Transverse colon (tissue), 4 donors: ENCODE measurements around the gene CLN6. TPM values are rescaled to one million over a fixed set of nuclear protein-coding genes. Genes with fewer than 3 reads are reported as not detected.
"Not testable (repeated sequence)": the region's sequence is repeated elsewhere in the genome, so short reads cannot be mapped to it uniquely, and the experiment has no call there.

Experiments
- DNase-seq: peaks from one replicate; pipeline ENCODE4 v3.0.0-alpha.2; 2019
- H3K27ac ChIP-seq, 4 donors: fragments of 200-600 bp; sonication (generic); 2 replicates each; pipeline ENCODE4 v1.5.1; 2016 to 2018; ENCODE audit warnings: inconsistent platforms in 4 of 4
- H3K27me3 ChIP-seq: fragments of 200-600 bp; sonication (generic); 2 replicates; pipeline ENCODE4 v1.5.1; 2017; ENCODE audit warnings: inconsistent platforms
- H3K36me3 ChIP-seq, 4 donors: fragments of 200-600 bp; sonication (generic); 2 replicates each; pipeline ENCODE4 v1.5.1; 2017 to 2019; ENCODE audit warnings: inconsistent platforms in 4 of 4
- H3K4me1 ChIP-seq, 4 donors: fragments of 200-600 bp; sonication (generic); 2 replicates each; pipeline ENCODE4 v1.5.1; 2017 to 2020; ENCODE audit warnings: inconsistent platforms in 4 of 4
- H3K4me3 ChIP-seq, 4 donors: fragments of 200-600 bp; sonication (generic); 1 replicate in 1 of 4; 2 replicates in 3 of 4; pipeline versions ENCODE4 v1.5.1 to v1.6.1; 2017 to 2019; ENCODE audit warnings: inconsistent platforms in 4 of 4
- H3K9me3 ChIP-seq, 2 donors: fragments of 200-600 bp; sonication (generic); 2 replicates each; pipeline ENCODE4 v1.5.1; 2017 to 2019; ENCODE audit warnings: inconsistent platforms in 2 of 2
- EP300 ChIP-seq: sonication (generic); formaldehyde crosslinking; IDR thresholded peaks from one replicate; pipeline ENCODE4 v1.6.1; 2017; ENCODE audit warnings: antibody characterized with exemption, low read depth
- POLR2A ChIP-seq: fragments of 450-650 bp; IDR thresholded peaks from one replicate; pipeline ENCODE4 v1.6.1; 2016; ENCODE audit warnings: antibody characterized with exemption, mild to moderate bottlenecking, moderate library complexity
- POLR2AphosphoS5 ChIP-seq, 3 donors: sonication (generic); formaldehyde crosslinking; IDR thresholded peaks; one replicate each; pipeline ENCODE4 v1.6.1; 2016; ENCODE audit warnings: antibody characterized with exemption in 3 of 3
- WGBS, 2 donors: methylation state at CpG; one replicate each; pipeline ENCODE4 v1.1.5; 2018; ENCODE audit warnings: low coverage in 1 of 2; 5-methylcytosine and 5-hydroxymethylcytosine counted together
- in situ Hi-C, 4 donors: fragments of 200-750 bp; cut with MboI; loops; one replicate each; pipeline versions ENCODE4 v1.15.0 to v1.15.1; 2017; ENCODE audit warnings: low sequenced_read_pairs in 3 of 4, low pct_ligation_motif_present in 1 of 4, low pct_unique_long_range_greater_than_20kb in 1 of 4
- intact Hi-C: fragments of 100-400 bp; cut with DNase I; formaldehyde crosslinking; loops from one replicate; pipeline ENCODE4 v1.15.1; 2023; ENCODE audit warnings: low total_unique reads
- total RNA-seq, 4 donors: library from RNA; depleted of rRNA; stranded (reverse); fragments of >200 nt; gene quantifications; one replicate each; pipeline ENCODE4 v1.1.0, GENCODE V29; 2016
- TF ChIP-seq, protein P1 (sequence below), 5 experiments: fragments of 200-600 bp in 3 of 5; fragments of 450-650 bp in 2 of 5; sonication (generic) in 3 of 5; IDR thresholded peaks; 1 replicate in 2 of 5; 2 replicates in 3 of 5; pipeline ENCODE4 v1.5.1; 2016 to 2017; ENCODE audit warnings: antibody characterized with exemption in 5 of 5, inconsistent platforms in 3 of 5, mild to moderate bottlenecking in 2 of 5, moderate library complexity in 1 of 5

CLN6 gene
- total RNA-seq, 4 donors from 2014 or later: 13.8 to 28.1 (median 18.2) TPM

GRCh38 chr15:68227643-68228142, 1.8 kb downstream of the CLN6 start:
- in situ Hi-C loops: loop anchor here in 1 of 4 donors (25.0 kb wide), 1 partner anchor 160 kb away; no protein-coding TSS in a partner anchor
- no peak for DNase-seq
- Histone ChIP-seq H3K9me3 (no peaks in the 10 kb centered on the region), H3K36me3 (no peaks in the 10 kb centered on the region), H3K27me3 (no peaks in the 10 kb centered on the region), H3K4me1 (peaks cover 7 to 27% (median 19%) of the 10 kb centered on the region in 4 donors), H3K4me3 (peak overlapping the region in 1 of 4 donors; percentile 98), H3K27ac (no peak overlapping the region)
- intact Hi-C loops: no loop called here
- WGBS, 2 donors: 54 to 79% methylated on average over 5 to 9 of the region's 9 CpGs
- no peak for TF ChIP-seq POLR2A
- TF ChIP-seq, protein P1, sequence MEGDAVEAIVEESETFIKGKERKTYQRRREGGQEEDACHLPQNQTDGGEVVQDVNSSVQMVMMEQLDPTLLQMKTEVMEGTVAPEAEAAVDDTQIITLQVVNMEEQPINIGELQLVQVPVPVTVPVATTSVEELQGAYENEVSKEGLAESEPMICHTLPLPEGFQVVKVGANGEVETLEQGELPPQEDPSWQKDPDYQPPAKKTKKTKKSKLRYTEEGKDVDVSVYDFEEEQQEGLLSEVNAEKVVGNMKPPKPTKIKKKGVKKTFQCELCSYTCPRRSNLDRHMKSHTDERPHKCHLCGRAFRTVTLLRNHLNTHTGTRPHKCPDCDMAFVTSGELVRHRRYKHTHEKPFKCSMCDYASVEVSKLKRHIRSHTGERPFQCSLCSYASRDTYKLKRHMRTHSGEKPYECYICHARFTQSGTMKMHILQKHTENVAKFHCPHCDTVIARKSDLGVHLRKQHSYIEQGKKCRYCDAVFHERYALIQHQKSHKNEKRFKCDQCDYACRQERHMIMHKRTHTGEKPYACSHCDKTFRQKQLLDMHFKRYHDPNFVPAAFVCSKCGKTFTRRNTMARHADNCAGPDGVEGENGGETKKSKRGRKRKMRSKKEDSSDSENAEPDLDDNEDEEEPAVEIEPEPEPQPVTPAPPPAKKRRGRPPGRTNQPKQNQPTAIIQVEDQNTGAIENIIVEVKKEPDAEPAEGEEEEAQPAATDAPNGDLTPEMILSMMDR (IDR thresholded peaks at IDR 0.05): no peak
- TF ChIP-seq POLR2AphosphoS5 (IDR thresholded peaks at IDR 0.05): no peak
- TF ChIP-seq EP300: no peak

- H3K4me1 ChIP-seq: peaks cover 5 to 20% (median 13%) of the 10 kb centered on the region in 4 donors
- DNase-seq, H3K4me3 ChIP-seq, H3K9me3 ChIP-seq, intact Hi-C loops, H3K36me3 ChIP-seq, H3K27ac ChIP-seq, H3K27me3 ChIP-seq: not testable (repeated sequence)
- WGBS, 2 donors: 95% methylated on average over 4 of the region's 4 CpGs; no CpG with 5 or more reads in 1 of the 2 donors
- in situ Hi-C loops: loop anchor here in 1 of 4 donors (25.0 kb wide), 1 partner anchor 162 kb away; no protein-coding TSS in a partner anchor
Measured at GRCh38 chr15:68225442-68225841, 4.1 kb downstream of the CLN6 start.

- no peak for DNase-seq
- TF ChIP-seq POLR2AphosphoS5 (IDR thresholded peaks at IDR 0.05): no peak
- TF ChIP-seq, protein P1 (IDR thresholded peaks at IDR 0.05): no peak
- no peak for TF ChIP-seq EP300
- TF ChIP-seq POLR2A: no peak
- no peak overlapping the region for H3K27ac ChIP-seq
- H3K27me3 ChIP-seq: no peaks in the 10 kb centered on the region
- no peaks in the 10 kb centered on the region for H3K36me3 ChIP-seq
- no peak overlapping the region for H3K4me3 ChIP-seq
- no peaks in the 10 kb centered on the region for H3K9me3 ChIP-seq
- intact Hi-C loops: no loop called here
- WGBS, 2 donors: 72 to 77% methylated on average over 2 to 3 of the region's 3 CpGs
- H3K4me1 ChIP-seq: peaks cover 0 to 13% (median 11%) of the 10 kb centered on the region in 4 donors
- in situ Hi-C loops: loop anchor here in 1 of 4 donors (25.0 kb wide), 1 partner anchor 163 kb away; no protein-coding TSS in a partner anchor
Measured at GRCh38 chr15:68224546-68225250, 4.8 kb downstream of the CLN6 start.

DNA sequence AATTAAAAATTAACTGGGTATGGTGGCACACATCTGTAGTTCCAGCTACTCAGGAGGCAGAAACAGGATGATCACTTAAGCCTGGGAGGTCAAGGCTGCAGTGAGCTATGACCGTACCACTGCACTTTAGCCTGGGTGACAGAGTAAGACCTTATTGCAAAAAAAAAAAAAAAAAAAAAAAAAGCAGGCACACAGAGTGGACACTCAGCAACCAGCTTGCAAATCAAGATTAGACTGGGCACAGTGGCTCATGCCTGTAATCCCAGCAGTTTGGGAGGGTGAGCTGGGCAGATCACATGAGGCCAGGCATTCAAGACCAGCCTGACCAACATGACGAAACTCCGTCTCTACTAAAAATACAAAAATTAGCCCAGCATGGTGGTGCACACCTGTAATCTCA, 5.4 kb downstream of the CLN6 start:
- in situ Hi-C loops (no loop called here), intact Hi-C loops (no loop called here)
- 80 to 97% methylated on average over 1 to 3 of the region's 3 CpGs for WGBS, 2 donors
- no peak overlapping the region for H3K27ac ChIP-seq
- TF ChIP-seq EP300 (no peak), POLR2AphosphoS5 (IDR thresholded peaks at IDR 0.05) (no peak), POLR2A (no peak)
- TF ChIP-seq, protein P1 (IDR thresholded peaks at IDR 0.05): no peak
- peaks cover 0 to 13% (median 11%) of the 10 kb centered on the region in 4 donors for H3K4me1 ChIP-seq
- no peaks in the 10 kb centered on the region for H3K36me3 ChIP-seq
- H3K4me3 ChIP-seq: no peak overlapping the region
- no peak for DNase-seq
- H3K9me3 ChIP-seq: no peaks in the 10 kb centered on the region
- H3K27me3 ChIP-seq: no peaks in the 10 kb centered on the region
